GM18517 (cell line): ENCODE measurements around the gene ST6GAL1.

Experiments used
- ATAC-seq: cut with Tn5 transposase; IDR thresholded peaks from one replicate; pipeline ENCODE4 v1.9.1; 2021; ENCODE audit warnings: mild to moderate bottlenecking, moderate library complexity; ENCODE audit not compliant: unreplicated experiment

ST6GAL1 gene

GRCh38 chr3:187103251-187103650 lies 172.9 kb downstream of the ST6GAL1 start:
- ATAC-seq = no peak

- no peak for ATAC-seq
Measured at GRCh38 chr3:187104342-187104741, 174.0 kb downstream of the ST6GAL1 start.

GRCh38 chr3:187104933-187105332 lies 174.6 kb downstream of the ST6GAL1 start:
- no peak for ATAC-seq

- ATAC-seq = no peak
Measured at GRCh38 chr3:187105700-187106099, 175.4 kb downstream of the ST6GAL1 start.

GRCh38 chr3:187107989-187108388 lies 177.7 kb downstream of the ST6GAL1 start:
- ATAC-seq = no peak

GRCh38 chr3:187110156-187110555 lies 179.8 kb downstream of the ST6GAL1 start:
- ATAC-seq = no peak

- ATAC-seq = peak; percentile 60
Measured at GRCh38 chr3:187112934-187113793, 182.8 kb downstream of the ST6GAL1 start.

GRCh38 chr3:187114511-187114910 lies 184.2 kb downstream of the ST6GAL1 start:
- no peak for ATAC-seq

GRCh38 chr3:187120326-187120725 lies 190.0 kb downstream of the ST6GAL1 start:
- ATAC-seq = no peak

GRCh38 chr3:187122261-187122660 lies 191.9 kb downstream of the ST6GAL1 start:
- no peak for ATAC-seq

GRCh38 chr3:187125319-187126031 lies 195.1 kb downstream of the ST6GAL1 start:
- peak; percentile 75 for ATAC-seq
